Left cardiac atrium (tissue), 4 donors: Measurements from ENCODE around the gene FNDC4. TPM values are rescaled to one million over a fixed set of nuclear protein-coding genes. Genes with fewer than 3 reads are reported as not detected.
"Not testable (repeated sequence)": the region's sequence is repeated elsewhere in the genome, so short reads cannot be mapped to it uniquely, and the experiment has no call there.

Experiments used
- ATAC-seq, 2 donors: fragments of 200-7000 bp; cut with Tn5 transposase; one replicate each; pipeline ENCODE4 v1.9.1; 2020; ENCODE audit warnings: mild to moderate bottlenecking in 2 of 2, moderate library complexity in 2 of 2
- DNase-seq: peaks from one replicate; pipeline ENCODE4 v3.0.0-alpha.2; 2020
- intact Hi-C, 2 donors: fragments of 100-400 bp; cut with DNase I; formaldehyde crosslinking; loops; one replicate each; pipeline versions ENCODE4 v1.14.1 to v1.15.1; 2022 to 2023
- long read RNA-seq: library from polyadenylated mRNA; unstranded; transcript quantifications from one replicate; pipeline ENCODE4 v2.0.0, GENCODE V29; 2021
- total RNA-seq, 2 donors: library from RNA; stranded (reverse); fragmentation: NEBNext Ultra II Directional; extraction: Animal tissue kit (Norgen Biotek cat#: 25700); gene quantifications; one replicate each; pipeline ENCODE4 v1.2.1, GENCODE V29; 2021
- donor health status: DM: no; HTN: yes; CAD: no.
- donor health status: DM: no; HTN: yes; CAD: no; lungs with severe emphysema.
- donor health status: DM: yes; HTN: yes; CAD: no.
- donor health status: Dilated cardiomyopathy.

FNDC4 gene, protein sequence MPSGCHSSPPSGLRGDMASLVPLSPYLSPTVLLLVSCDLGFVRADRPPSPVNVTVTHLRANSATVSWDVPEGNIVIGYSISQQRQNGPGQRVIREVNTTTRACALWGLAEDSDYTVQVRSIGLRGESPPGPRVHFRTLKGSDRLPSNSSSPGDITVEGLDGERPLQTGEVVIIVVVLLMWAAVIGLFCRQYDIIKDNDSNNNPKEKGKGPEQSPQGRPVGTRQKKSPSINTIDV
- 10 to 100 TPM; 16.5 to 32.5 TPM for total RNA-seq
- long read RNA-seq, partial matches to known transcripts, result 6 of 6 reads
- long read RNA-seq, other reads (novel, unspliced or antisense), result 0 of 6 reads

- ATAC-seq (peak; percentile 67 to 72), DNase-seq (peak; percentile 54)
- intact Hi-C loops, result loop anchor here in 1 of 2 donors (10.0 kb wide), 1 partner anchor 90 kb away; the partner anchor contains the start of gene ZNF512
These were observed at the start of gene FNDC4 for GRCh38 chr2:27494944-27495554. FNDC4 (minus strand) TSS chr2:27495200; CDS start chr2:27494679, 521 bp downstream.

DNA sequence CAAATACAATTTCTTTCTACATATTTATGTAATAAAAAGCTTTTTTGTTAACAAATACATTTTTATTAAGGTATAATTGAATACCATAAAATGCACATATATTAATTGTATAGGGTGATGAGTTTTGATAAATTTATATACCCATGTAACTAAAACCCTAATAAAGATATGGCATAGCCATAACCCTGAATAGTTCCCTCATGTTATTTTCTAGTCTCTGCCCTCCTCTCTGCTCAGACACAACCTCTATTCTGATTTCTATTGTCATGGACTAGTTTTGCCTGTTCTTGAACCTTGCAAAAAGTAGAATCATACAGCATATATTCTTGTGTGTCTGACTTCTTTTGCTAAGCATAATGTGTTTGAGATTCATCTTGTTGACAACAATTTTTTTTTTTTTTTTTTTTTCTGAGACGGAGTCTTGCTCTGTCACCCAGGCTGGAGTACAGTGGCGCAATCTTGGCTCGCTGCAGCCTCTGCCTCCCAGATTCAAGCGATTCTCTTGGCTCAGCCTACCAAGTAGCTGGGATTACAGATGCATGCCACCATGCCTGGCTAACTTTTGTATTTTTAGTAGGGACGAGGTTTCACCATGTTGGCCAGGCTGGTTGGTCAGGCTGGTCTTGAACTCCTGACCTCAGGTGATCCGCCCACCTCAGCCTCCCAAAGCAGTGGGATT, 49.3 kb upstream of the FNDC4 start:
- no peak for ATAC-seq
- intact Hi-C loops, result no loop called here

DNA sequence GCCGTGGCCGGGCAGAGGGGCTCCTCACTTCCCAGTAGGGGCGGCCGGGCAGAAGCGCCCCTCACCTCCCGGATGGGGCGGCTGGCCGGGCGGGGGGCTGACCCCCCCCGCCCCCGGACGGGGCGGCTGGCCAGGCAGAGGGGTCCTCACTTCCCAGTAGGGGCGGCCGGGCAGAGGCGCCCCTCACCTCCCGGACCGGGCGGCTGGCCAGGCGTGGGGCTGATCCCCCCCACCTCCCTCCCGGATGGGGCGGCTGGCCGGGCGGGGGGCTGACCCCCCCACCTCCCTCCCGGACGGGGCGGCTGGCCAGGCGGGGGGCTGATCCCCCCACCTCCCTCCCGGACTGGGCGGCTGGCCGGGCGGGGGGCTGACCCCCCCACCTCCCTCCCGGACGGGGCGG, 44.6 kb upstream of the FNDC4 start:
- DNase-seq, ATAC-seq, intact Hi-C loops: not testable (repeated sequence)

More for the DNA sequence above, 49.3 kb upstream of the FNDC4 start:
- no peak for DNase-seq

DNA sequence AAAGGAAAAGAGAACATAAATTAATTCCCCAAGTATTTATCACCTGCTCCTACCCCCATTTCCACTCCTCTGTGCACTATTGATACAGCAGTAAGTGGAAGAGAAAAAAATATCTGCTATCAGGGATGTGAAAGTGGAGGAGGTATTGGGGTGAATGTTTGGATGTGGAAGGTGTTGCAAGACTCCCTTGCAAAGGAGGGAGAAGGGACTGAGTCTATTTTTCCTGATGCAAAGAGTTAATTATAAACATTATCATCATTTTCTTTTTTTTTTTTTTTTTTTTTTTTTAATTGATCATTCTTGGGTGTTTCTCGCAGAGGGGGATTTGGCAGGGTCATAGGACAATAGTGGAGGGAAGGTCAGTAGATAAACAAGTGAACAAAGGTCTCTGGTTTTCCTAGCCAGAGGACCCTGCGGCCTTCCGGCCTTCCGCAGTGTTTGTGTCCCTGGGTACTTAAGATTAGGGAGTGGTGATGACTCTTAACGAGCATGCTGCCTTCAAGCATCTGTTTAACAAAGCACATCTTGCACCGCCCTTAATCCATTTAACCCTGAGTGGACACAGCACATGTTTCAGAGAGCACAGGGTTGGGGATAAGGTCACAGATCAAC, 43.9 kb upstream of the FNDC4 start:
- intact Hi-C loops, ATAC-seq, DNase-seq: not testable (repeated sequence)

- intact Hi-C loops, result no loop called here
- ATAC-seq (no peak), DNase-seq (no peak)
These were observed 42.3 kb upstream of the FNDC4 start for GRCh38 chr2:27537287-27537686.

DNA sequence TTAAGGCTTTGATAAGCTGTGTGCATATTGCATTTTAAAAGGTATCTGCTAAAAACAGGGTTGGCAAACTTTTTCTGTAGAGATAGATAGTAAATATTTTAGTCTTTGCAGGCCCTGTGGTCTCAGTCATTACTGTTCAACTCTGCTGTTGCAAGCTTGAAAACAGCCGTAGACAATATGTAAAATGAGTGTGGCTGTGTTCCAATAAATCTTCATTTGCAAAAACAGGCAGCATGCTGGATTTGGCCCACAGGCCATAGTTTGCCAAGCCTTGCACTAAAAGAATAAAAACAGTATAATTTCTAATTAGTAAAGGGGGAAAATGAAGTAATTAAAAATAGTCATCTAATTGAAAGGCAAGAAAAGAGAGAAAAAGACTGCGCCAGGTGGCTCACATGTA, 37.0 kb upstream of the FNDC4 start:
- DNase-seq (no peak), ATAC-seq (no peak)
- intact Hi-C loops, result no loop called here

DNA sequence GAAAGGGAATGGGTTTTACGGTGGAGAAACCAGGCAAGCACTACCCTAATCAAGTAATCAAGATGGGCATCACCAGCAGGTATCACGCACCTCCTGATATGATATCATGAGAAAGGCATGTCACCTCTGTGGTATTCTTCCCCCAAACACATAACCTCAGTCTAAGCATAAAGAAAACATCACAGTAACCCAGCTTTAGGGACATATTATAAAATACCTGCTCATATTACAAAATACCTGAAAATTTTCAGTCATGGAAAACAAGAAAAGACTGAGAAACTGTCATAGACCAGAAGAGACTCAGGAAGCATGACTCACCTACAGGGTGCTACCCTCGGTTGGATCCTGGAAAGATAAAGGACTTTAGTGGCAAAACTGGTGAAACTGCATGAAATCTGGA, 32.2 kb upstream of the FNDC4 start:
- DNase-seq (no peak), ATAC-seq (no peak)
- intact Hi-C loops, result no loop called here

- no peak for ATAC-seq
- intact Hi-C loops, result no loop called here
These were observed 27.5 kb upstream of the FNDC4 start for GRCh38 chr2:27522400-27522945.

GRCh38 chr2:27520316-27520715, 25.3 kb upstream of the FNDC4 start:
- intact Hi-C loops, result no loop called here
- no peak for ATAC-seq

More at GRCh38 chr2:27522400-27522945, 27.5 kb upstream of the FNDC4 start:
- no peak for DNase-seq

GRCh38 chr2:27518782-27519113, 23.7 kb upstream of the FNDC4 start:
- ATAC-seq (no peak), DNase-seq (no peak)
- intact Hi-C loops, result no loop called here

More at GRCh38 chr2:27520316-27520715, 25.3 kb upstream of the FNDC4 start:
- no peak for DNase-seq

DNA sequence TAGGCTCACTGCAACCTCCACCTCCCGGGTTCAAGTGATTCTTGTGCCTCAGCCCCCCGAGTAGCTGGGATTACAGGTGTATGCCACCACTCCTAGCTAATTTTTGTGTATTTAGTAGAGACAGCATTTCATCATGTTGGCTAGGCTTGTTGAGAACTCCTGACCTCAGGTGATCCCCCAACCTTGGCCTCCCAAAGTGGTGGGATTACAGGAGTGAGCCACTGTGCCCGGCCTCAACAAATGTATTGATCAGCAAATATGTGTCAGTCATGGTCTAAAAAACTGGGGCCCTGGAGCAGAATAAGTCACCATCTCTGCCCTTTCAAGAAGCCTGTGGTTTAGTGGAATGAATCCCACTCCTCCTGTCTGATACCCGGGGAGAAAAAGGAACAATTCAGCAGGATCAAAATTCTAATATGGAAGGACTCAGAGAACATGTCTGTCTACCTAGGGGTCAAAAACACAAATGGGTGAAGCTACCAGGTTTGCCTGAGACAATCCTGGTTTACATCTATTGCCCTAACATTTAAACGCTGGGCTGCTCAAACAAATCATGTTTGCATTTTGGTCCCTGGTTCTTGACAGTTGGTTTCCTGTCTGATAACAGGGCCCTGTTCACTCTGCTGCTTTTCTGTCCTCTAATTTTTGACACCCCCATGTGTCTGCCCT, 23.2 kb upstream of the FNDC4 start:
- DNase-seq (no peak), ATAC-seq (no peak)
- intact Hi-C loops, result no loop called here

DNA sequence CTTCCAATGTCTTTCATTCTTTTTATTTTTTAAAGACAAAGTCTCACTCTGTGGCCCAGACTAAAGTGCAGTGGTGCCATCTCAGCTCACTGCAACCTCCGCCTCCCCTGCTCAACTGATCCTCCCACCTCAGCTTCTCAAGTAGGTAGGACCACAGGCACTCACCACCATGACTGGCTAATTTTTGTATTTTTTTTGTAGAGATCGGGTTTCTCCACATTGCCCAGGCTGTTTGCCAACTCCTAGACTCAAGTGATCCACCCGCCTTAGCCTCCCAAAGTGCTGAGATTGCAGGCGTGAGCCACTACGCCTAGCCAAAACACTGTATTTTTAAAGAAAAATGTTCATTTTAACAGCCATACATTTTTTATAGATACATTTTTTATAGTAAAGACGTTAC, 14.3 kb upstream of the FNDC4 start:
- intact Hi-C loops, result no loop called here

GRCh38 chr2:27507293-27507692, 12.3 kb upstream of the FNDC4 start:
- intact Hi-C loops, result no loop called here
- no peak for ATAC-seq
- DNase-seq, result no peak

More for the DNA sequence above, 14.3 kb upstream of the FNDC4 start:
- DNase-seq (no peak), ATAC-seq (peak in 1 of 2 donors; percentile 23)

DNA sequence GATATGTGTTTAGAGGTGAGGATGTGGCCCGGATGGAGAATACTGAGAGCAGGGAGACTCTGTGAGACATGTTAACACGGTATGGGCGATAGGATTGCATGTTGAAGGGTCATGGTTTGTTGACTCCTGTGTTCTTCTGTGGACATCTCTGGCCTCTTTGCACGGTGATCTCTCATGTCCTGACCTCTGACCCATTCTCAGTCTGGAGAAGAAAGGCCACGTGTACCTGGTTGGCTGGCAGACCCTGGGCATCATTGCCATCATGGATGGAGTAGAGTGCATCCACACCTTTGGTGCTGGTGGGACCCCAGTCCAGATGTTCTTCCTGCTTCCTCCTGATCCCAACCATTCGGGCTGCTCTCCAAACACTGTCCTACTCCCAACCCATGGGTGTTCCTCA, 11.6 kb upstream of the FNDC4 start:
- intact Hi-C loops, result no loop called here
- no peak for ATAC-seq
- no peak for DNase-seq

GRCh38 chr2:27502142-27502541, 7.1 kb upstream of the FNDC4 start:
- ATAC-seq (no peak), DNase-seq (no peak)
- intact Hi-C loops, result no loop called here

GRCh38 chr2:27501042-27501441, 6.0 kb upstream of the FNDC4 start:
- ATAC-seq, result no peak
- intact Hi-C loops, result no loop called here
- no peak for DNase-seq

GRCh38 chr2:27498975-27499374, 4.0 kb upstream of the FNDC4 start:
- no peak for ATAC-seq
- DNase-seq, result no peak
- intact Hi-C loops, result loop anchor here in 1 of 2 donors (10.0 kb wide), 1 partner anchor 86 kb away; the partner anchor contains the start of gene ZNF512

- intact Hi-C loops, result loop anchor here in 1 of 2 donors (10.0 kb wide), 1 partner anchor 88 kb away; the partner anchor contains the start of gene ZNF512
- DNase-seq (no peak), ATAC-seq (no peak)
These were observed 2.3 kb upstream of the FNDC4 start for GRCh38 chr2:27497288-27497627.
